Astrocyte of the cerebellum (primary cell): ENCODE measurements around the gene PRKRA.

ENCODE experiments used
- DNase-seq: peaks from one replicate; pipeline ENCODE4 v3.0.0-alpha.2; 2011; ENCODE audit warnings: low read depth
- H3K4me3 ChIP-seq: 2 replicates; pipeline ENCODE4 v1.5.1; 2011; ENCODE audit warnings: mild to moderate bottlenecking, low read depth, low read length, moderate library complexity
- in situ Hi-C: cut with HindIII; loops from 2 replicates; pipeline ENCODE4 v1.10.0; 2017; ENCODE audit warnings: low sequenced_read_pairs
- TF ChIP-seq, protein P1 (sequence below): IDR thresholded peaks from 2 replicates; pipeline ENCODE4 v1.5.1; 2012; ENCODE audit warnings: low read length, low read depth, moderate library complexity, mild to moderate bottlenecking; ENCODE audit errors: missing control alignments

The PRKRA gene

DNA sequence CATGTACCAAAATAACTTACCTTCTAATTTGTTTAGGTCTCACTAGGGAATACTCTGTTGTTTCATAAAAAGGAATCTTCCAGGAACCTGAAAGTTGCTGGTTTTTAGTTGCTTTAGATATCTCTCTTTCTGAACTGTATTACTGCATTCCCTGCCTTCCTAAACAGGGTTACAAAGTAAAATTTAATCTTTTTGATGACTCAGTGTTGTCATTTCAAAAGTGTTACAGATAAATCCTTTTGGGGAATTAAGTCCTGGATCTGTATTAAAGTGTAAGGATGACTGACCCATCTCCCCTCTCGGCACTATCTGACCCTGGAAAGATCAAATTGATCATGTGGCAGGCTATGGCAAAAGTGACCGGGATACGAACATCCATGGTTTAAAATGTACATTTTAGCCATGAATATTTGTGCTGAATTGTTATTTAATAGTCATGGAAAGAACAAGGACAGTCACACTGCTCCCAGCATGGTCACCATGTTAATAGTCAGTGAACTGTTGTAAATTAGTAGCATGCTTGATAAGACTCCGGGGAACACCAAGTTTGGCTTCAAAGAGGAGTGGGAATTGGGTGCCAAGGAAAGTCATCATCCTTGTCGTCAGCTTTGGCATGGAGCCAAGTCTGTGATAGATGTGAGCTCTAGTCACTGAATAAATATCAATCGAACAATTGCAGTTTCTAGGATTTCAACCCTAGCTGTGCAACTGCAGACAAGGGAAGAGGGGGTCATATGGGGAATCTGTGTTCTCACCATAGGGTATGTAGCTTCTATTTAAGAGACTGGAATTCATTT lies 33.5 kb upstream of the PRKRA start:
- in situ Hi-C loops = no loop called here
- H3K4me3 ChIP-seq = no peak overlapping the region
- no peak for DNase-seq
- TF ChIP-seq, protein P1, sequence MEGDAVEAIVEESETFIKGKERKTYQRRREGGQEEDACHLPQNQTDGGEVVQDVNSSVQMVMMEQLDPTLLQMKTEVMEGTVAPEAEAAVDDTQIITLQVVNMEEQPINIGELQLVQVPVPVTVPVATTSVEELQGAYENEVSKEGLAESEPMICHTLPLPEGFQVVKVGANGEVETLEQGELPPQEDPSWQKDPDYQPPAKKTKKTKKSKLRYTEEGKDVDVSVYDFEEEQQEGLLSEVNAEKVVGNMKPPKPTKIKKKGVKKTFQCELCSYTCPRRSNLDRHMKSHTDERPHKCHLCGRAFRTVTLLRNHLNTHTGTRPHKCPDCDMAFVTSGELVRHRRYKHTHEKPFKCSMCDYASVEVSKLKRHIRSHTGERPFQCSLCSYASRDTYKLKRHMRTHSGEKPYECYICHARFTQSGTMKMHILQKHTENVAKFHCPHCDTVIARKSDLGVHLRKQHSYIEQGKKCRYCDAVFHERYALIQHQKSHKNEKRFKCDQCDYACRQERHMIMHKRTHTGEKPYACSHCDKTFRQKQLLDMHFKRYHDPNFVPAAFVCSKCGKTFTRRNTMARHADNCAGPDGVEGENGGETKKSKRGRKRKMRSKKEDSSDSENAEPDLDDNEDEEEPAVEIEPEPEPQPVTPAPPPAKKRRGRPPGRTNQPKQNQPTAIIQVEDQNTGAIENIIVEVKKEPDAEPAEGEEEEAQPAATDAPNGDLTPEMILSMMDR = no peak

DNA sequence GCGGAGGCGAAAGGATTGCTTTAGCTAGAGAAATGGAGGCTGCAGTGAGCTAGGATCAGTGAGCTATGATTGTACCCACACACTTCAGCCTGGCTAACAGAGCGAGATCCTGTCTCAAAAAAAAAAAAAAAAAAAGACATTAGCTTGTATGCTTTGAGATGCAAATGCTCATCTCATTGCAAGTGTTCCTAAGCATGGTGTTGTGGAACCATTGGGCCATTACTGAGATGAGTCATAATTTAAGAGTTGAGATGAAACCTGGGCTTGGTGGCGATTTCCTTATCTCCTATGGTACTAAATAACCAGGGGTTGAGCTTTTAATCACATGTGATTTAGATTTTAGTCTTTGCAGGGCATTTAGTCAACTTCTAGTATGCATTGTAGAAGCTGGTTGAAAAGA lies 31.5 kb upstream of the PRKRA start:
- DNase-seq = no peak
- TF ChIP-seq, protein P1 = no peak
- no peak overlapping the region for H3K4me3 ChIP-seq
- in situ Hi-C loops = no loop called here

DNA sequence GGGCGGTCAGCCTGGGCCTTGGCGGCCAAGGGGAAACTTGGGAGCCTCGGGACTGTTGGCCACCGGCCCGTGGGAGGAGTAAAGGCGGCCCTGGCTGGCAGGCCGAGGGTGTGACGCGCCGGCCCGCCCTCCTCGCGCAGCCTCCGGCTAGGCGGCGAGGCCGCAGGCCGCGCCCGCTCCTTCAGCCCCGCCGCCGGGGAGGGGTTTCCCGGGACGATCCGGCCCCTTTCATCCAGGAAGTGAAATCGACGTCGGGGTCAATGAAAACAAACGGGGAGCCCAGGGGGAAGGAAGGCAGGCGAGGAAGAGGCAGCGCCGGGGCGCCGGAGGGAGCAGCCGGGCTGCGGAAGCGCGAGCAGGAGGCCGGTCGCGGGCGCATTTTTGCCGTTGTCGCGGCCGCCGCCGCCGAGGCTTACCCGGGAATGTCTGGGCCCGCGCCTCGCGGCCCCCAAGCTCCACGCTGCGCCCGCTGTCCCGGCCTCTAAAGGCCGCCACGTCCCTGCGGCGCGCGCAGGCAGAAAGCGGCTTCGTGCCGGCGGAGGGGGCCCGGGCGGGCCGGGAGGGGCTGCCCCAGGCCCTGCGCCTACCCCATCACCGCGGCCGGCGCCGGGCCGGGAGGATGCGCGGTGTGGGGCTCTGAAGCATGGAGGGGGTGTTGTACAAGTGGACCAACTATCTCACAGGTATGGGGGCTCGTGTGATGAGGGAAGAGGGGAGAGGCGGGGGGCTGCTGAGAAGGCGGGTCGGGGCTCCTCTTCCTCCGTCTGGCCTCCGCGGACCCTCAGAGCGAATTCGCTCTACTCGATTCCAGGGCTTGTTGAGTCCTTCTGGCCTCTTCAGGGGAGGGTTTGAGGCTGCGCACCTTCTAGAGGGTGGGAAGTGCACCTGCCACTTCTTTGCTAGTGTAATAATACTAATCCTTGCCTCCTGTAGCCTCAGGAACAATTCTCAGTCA lies 29.5 kb upstream of the PRKRA start, which contains the start of gene PLEKHA3:
PLEKHA3 (plus strand) TSS at position 231 of the 955 bp plus-strand sequence; CDS start at position 644, 413 bp downstream.
- DNase-seq = peak; percentile 81
- TF ChIP-seq, protein P1 = no peak
- peak within 1 kb of the TSS; percentile 72 for H3K4me3 ChIP-seq
- in situ Hi-C loops = no loop called here

DNA sequence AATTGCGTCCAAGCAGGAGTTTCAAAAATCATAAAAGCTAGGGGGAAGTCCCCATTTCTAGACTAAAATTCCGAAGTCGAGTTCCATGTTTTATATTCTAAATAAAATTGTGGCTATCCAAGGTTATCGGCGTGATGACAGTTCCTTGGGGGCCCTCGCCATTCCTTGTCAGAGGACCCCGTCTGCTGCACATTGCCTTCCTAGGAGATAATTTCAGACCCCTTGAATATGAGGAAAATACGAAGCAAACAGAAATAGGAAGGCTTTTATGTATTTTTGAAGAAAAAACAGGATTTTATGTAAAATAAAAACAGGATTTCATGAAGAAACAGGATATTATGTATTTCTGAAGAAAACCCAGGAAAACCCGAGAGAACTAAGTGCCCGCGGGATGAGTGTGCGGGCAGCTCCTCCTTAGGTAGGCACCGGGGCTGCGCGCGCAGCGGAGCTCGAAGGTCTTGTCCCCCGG lies 28.8 kb upstream of the PRKRA start:
- peak overlapping the region; percentile 72 for H3K4me3 ChIP-seq
- TF ChIP-seq, protein P1 = no peak
- no peak for DNase-seq
- in situ Hi-C loops = no loop called here

DNA sequence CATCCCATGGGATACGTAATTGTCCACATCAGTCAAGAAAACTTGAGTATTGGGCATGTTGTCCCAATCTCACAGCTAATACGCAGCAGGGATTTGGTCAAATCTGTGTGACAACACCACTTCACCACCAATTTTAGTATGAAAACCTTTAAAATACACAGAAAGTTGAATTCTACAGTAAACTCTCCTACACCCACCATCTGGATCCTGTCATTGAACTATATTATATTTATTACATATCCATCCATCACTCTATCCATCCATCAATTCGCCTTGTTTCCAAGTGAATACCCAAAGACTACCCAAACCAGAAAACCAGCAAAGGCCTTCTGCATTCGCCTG lies 28.3 kb upstream of the PRKRA start:
- no peak for DNase-seq
- in situ Hi-C loops = no loop called here
- peak overlapping the region; percentile 69 for H3K4me3 ChIP-seq
- TF ChIP-seq, protein P1 = no peak
